H1 (cell line): ENCODE data around the gene PPP1R27. TPM values are rescaled to one million over a fixed set of nuclear protein-coding genes. Genes with fewer than 3 reads are reported as not detected.

Source experiments
- CTCF ChIA-PET: fragments of 300-600 bp; sonication (Branson Sonifier 250); formaldehyde crosslinking; loops from one replicate; lab custom pipeline; 2021; ENCODE audit not compliant: partially characterized antibody; lab: Charles Lee
- POLR2A ChIA-PET: fragments of 300-600 bp; sonication (Branson Sonifier 250); formaldehyde crosslinking; loops from one replicate; lab custom pipeline; 2021; ENCODE audit warnings: inconsistent platforms; ENCODE audit not compliant: partially characterized antibody; lab: Charles Lee
- DNase-seq, 2 experiments: peaks; one replicate each; pipeline versions ENCODE4 v3.0.0 to v3.0.0-alpha.2; 2010 to 2022; ENCODE audit warnings: low spot score in 2 of 2, low read depth in 1 of 2, mixed read lengths in 1 of 2
- FAIRE-seq: peaks from 2 replicates; lab custom pipeline; 2011; peaks lifted over from hg19 to GRCh38; lab: Jason Lieb, UNC
- H2AFZ ChIP-seq: 2 replicates; pipeline ENCODE4 v1.8.1; 2012; ENCODE audit warnings: low read length, inconsistent platforms
- H2AK5ac ChIP-seq: 2 replicates; pipeline ENCODE4 v1.6.1; 2013; ENCODE audit warnings: low read depth, low read length
- H2BK120ac ChIP-seq: replicated peaks from 2 replicates; pipeline ENCODE3; 2013; ENCODE audit warnings: low read depth, low read length, inconsistent platforms
- H2BK12ac ChIP-seq: 2 replicates; pipeline ENCODE4 v1.6.1; 2013; ENCODE audit warnings: low read depth, low read length
- H2BK15ac ChIP-seq: 2 replicates; pipeline ENCODE4 v1.6.1; 2013; ENCODE audit warnings: low read length
- H2BK20ac ChIP-seq: 2 replicates; pipeline ENCODE4 v1.6.1; 2013; ENCODE audit warnings: low read length
- H2BK5ac ChIP-seq: 2 replicates; pipeline ENCODE4 v1.6.1; 2013; ENCODE audit warnings: low read depth, low read length
- H3K14ac ChIP-seq: 2 replicates; pipeline ENCODE4 v1.6.1; 2013; ENCODE audit warnings: inconsistent platforms; ENCODE audit not compliant: insufficient read length
- H3K18ac ChIP-seq: 2 replicates; pipeline ENCODE4 v1.6.1; 2013; ENCODE audit warnings: low read length; ENCODE audit errors: extremely low read depth
- H3K23ac ChIP-seq: 2 replicates; pipeline ENCODE4 v1.6.1; 2013; ENCODE audit warnings: inconsistent platforms; ENCODE audit not compliant: insufficient read length
- H3K23me2 ChIP-seq: 2 replicates; pipeline ENCODE4 v1.6.1; 2013; ENCODE audit warnings: low read depth, low read length
- H3K27ac ChIP-seq: 2 replicates; pipeline ENCODE4 v1.6.1; 2011; ENCODE audit warnings: low read depth, low read length, inconsistent platforms
- H3K27me3 ChIP-seq, 4 experiments: replicated peaks in 1 of 4; 1 replicate in 1 of 4; 2 replicates in 3 of 4; pipeline versions ENCODE4 v1.6.1 to v1.8.1; 2011 to 2013; ENCODE audit warnings: low read length in 3 of 4, mild to moderate bottlenecking in 3 of 4, inconsistent platforms in 2 of 4, mixed read lengths in 2 of 4, moderate library complexity in 1 of 4; ENCODE audit not compliant: control insufficient read depth in 3 of 4, insufficient read depth in 3 of 4; ENCODE audit errors: extremely low read depth in 1 of 4
- H3K36me3 ChIP-seq, 4 experiments: 2 replicates each; pipeline versions ENCODE4 v1.6.1 to v1.8.1; 2011 to 2013; ENCODE audit warnings: mild to moderate bottlenecking in 4 of 4, low read length in 3 of 4, moderate library complexity in 2 of 4, control low read depth in 1 of 4, inconsistent platforms in 1 of 4; ENCODE audit not compliant: insufficient read depth in 4 of 4, control insufficient read depth in 2 of 4
- H3K4ac ChIP-seq: replicated peaks from 2 replicates; pipeline ENCODE3; 2013; ENCODE audit warnings: low read length, low read depth, mixed read lengths, inconsistent platforms; ENCODE audit not compliant: insufficient read length
- H3K4me1 ChIP-seq, 4 experiments: replicated peaks in 1 of 4; 1 replicate in 1 of 4; 2 replicates in 3 of 4; pipeline versions ENCODE4 v1.6.1 to v1.8.1; 2011 to 2013; ENCODE audit warnings: low read length in 3 of 4, inconsistent platforms in 2 of 4, mixed read lengths in 1 of 4; ENCODE audit not compliant: insufficient read depth in 4 of 4, control insufficient read depth in 3 of 4
- H3K4me2 ChIP-seq, 2 experiments: 2 replicates each; pipeline versions ENCODE4 v1.6.1 to v1.8.1; 2011 to 2013; ENCODE audit warnings: low read depth in 2 of 2, low read length in 2 of 2, control low read depth in 1 of 2, inconsistent platforms in 1 of 2, mild to moderate bottlenecking in 1 of 2; ENCODE audit not compliant: insufficient read depth in 1 of 2
- H3K4me3 ChIP-seq, 4 experiments: fragments of 200-600, 300-600 bp in 1 of 4; sonication (generic), shearing (Covaris generic), sonication (Bioruptor Twin) in 1 of 4; 2 replicates each; pipeline versions ENCODE4 v1.5.1 to v1.8.1; 2011 to 2016; ENCODE audit warnings: low read length in 4 of 4, low read depth in 3 of 4, control low read depth in 2 of 4, inconsistent platforms in 2 of 4, mild to moderate bottlenecking in 2 of 4, mixed read lengths in 1 of 4, moderate library complexity in 1 of 4; ENCODE audit not compliant: insufficient read depth in 2 of 4; ENCODE audit errors: extremely low read depth in 1 of 4
- H3K56ac ChIP-seq: replicated peaks from 2 replicates; pipeline ENCODE3; 2013; ENCODE audit warnings: low read depth, mild to moderate bottlenecking, mixed read lengths, low read length, inconsistent platforms; ENCODE audit not compliant: insufficient read length
- H3K79me1 ChIP-seq: 2 replicates; pipeline ENCODE4 v1.6.1; 2013; ENCODE audit warnings: low read depth, low read length, control low read depth
- H3K79me2 ChIP-seq, 2 experiments: 2 replicates each; pipeline versions ENCODE4 v1.6.1 to v1.8.1; 2012 to 2013; ENCODE audit warnings: low read length in 2 of 2, mild to moderate bottlenecking in 2 of 2, inconsistent platforms in 1 of 2; ENCODE audit not compliant: insufficient read depth in 2 of 2, control insufficient read depth in 1 of 2
- H3K9ac ChIP-seq, 4 experiments: replicated peaks in 1 of 4; 1 replicate in 1 of 4; 2 replicates in 3 of 4; pipeline versions ENCODE4 v1.6.1 to v1.8.1; 2011 to 2013; ENCODE audit warnings: low read depth in 3 of 4, low read length in 3 of 4, control low read depth in 2 of 4, mild to moderate bottlenecking in 2 of 4, moderate library complexity in 2 of 4, inconsistent platforms in 1 of 4; ENCODE audit errors: extremely low read depth in 1 of 4
- H3K9me3 ChIP-seq, 2 experiments: 2 replicates each; pipeline versions ENCODE4 v1.6.1 to v1.8.1; 2012 to 2013; ENCODE audit warnings: mild to moderate bottlenecking in 2 of 2, moderate library complexity in 2 of 2, control low read depth in 1 of 2, inconsistent platforms in 1 of 2, low read depth in 1 of 2, low read length in 1 of 2, mixed read lengths in 1 of 2; ENCODE audit not compliant: insufficient read depth in 2 of 2
- H4K20me1 ChIP-seq, 2 experiments: replicated peaks in 1 of 2; 2 replicates each; pipeline versions ENCODE3 to v1.8.1; 2011 to 2013; ENCODE audit warnings: inconsistent platforms in 2 of 2, low read length in 2 of 2, mild to moderate bottlenecking in 1 of 2; ENCODE audit not compliant: insufficient read depth in 2 of 2, control insufficient read depth in 1 of 2
- H4K5ac ChIP-seq: 2 replicates; pipeline ENCODE4 v1.6.1; 2013; ENCODE audit warnings: low read length, low read depth, mixed read lengths, inconsistent platforms; ENCODE audit not compliant: insufficient read length
- H4K8ac ChIP-seq: 2 replicates; pipeline ENCODE4 v1.8.0; 2013; ENCODE audit warnings: mild to moderate bottlenecking, moderate library complexity, low read length, inconsistent platforms; ENCODE audit not compliant: insufficient read depth; ENCODE audit errors: extremely low read depth
- H4K91ac ChIP-seq: replicated peaks from 2 replicates; pipeline ENCODE3; 2013; ENCODE audit warnings: low read length, mixed read lengths, inconsistent platforms; ENCODE audit not compliant: insufficient read length
- BCL11A ChIP-seq, 2 experiments: IDR thresholded peaks; one replicate each; pipeline ENCODE4 v1.6.1; 2011; ENCODE audit warnings: low read depth in 2 of 2, low read length in 2 of 2, mild to moderate bottlenecking in 2 of 2
- CBX5 ChIP-seq: fragments of 300-800, 300-1000 bp; sonication (generic); IDR thresholded peaks from 2 replicates; pipeline ENCODE4 v1.7.1; 2016; ENCODE audit warnings: antibody characterized with exemption, low read length, low read depth
- EZH2 ChIP-seq: fragments of 200-600 bp; sonication (generic); IDR thresholded peaks from 2 replicates; pipeline ENCODE4 v1.7.1; 2012; ENCODE audit warnings: low read depth, mild to moderate bottlenecking, moderate library complexity, low read length, inconsistent platforms; ENCODE audit not compliant: severe bottlenecking
- GTF2F1 ChIP-seq: IDR thresholded peaks from 2 replicates; pipeline ENCODE4 v1.6.1; 2012; ENCODE audit warnings: low read depth, low read length, improper control_type of control experiment, borderline replicate concordance
- HDAC2 ChIP-seq, 2 experiments: fragments of 300-600 bp in 1 of 2; sonication (generic) in 1 of 2; IDR thresholded peaks; 2 replicates each; pipeline ENCODE4 v1.6.1; 2011 to 2012; ENCODE audit warnings: low read depth in 2 of 2, low read length in 2 of 2, mild to moderate bottlenecking in 2 of 2, moderate library complexity in 2 of 2, borderline replicate concordance in 1 of 2, inconsistent platforms in 1 of 2
- JUND ChIP-seq: IDR thresholded peaks from 2 replicates; pipeline ENCODE4 v1.6.1; 2011; ENCODE audit warnings: mild to moderate bottlenecking, improper control_type of control experiment, low read length
- MAFK ChIP-seq: IDR thresholded peaks from 2 replicates; pipeline ENCODE4 v1.6.1; 2012; ENCODE audit warnings: low read depth, mild to moderate bottlenecking, improper control_type of control experiment, low read length
- RXRA ChIP-seq: IDR thresholded peaks from 2 replicates; pipeline ENCODE4 v1.6.1; 2011; ENCODE audit warnings: low read depth, mild to moderate bottlenecking, low read length, moderate library complexity; ENCODE audit not compliant: insufficient read depth
- TBP ChIP-seq: IDR thresholded peaks from 2 replicates; pipeline ENCODE4 v1.6.1; 2011; ENCODE audit warnings: low read depth, low read length, improper control_type of control experiment
- WGBS, 2 experiments: shearing (Covaris generic) in 1 of 2; methylation state at CpG; one replicate each; pipeline versions ENCODE4 v1.1.6 to v1.1.7; 2013 to 2015; ENCODE audit warnings: low lambda C conversion rate in 2 of 2, mixed read lengths in 2 of 2, inconsistent platforms in 1 of 2, low coverage in 1 of 2, missing lambda C conversion rate in 1 of 2; ENCODE audit not compliant: insufficient replicate concordance in 2 of 2, insufficient coverage in 1 of 2, insufficient read length in 1 of 2; ENCODE audit errors: extremely low coverage in 1 of 2, missing lambda C conversion rate in 1 of 2; 5-methylcytosine and 5-hydroxymethylcytosine counted together
- polyA plus RNA-seq, 7 experiments: library from polyadenylated mRNA; depleted of rRNA in 3 of 7; stranded (reverse) in 5 of 7; unstranded in 2 of 7; fragments of >200 nt in 5 of 7; fragments of 200-250 nt in 2 of 7; gene quantifications; 1 replicate in 5 of 7; 2 replicates in 1 of 7; 4 replicates in 1 of 7; pipeline versions ENCODE4 v1.2.1 to v1.2.3, GENCODE V29; 2011 to 2013; ENCODE audit warnings: missing spikeins in 2 of 7, mixed read lengths in 2 of 7
- total RNA-seq: library from RNA; stranded (reverse); fragmentation: NEBNext Ultra II Directional; extraction: Animal tissue kit (Norgen Biotek cat#: 25700); gene quantifications from 2 replicates; pipeline ENCODE4 v1.2.1, GENCODE V29; 2021
- TF ChIP-seq, protein P1 (sequence below): IDR thresholded peaks from 2 replicates; pipeline ENCODE4 v1.6.1; 2012; ENCODE audit warnings: inconsistent platforms
- TF ChIP-seq, protein P2 (sequence below): IDR thresholded peaks from 2 replicates; pipeline ENCODE4 v1.6.1; 2012; ENCODE audit warnings: low read length, inconsistent platforms

Gene PPP1R27
- total and polyA plus RNA-seq, 2 of the 8 experiments (the other 6 are each of a cell fraction or from before 2014, with no cell fraction given), result 0.27 TPM; not detected in 1

DNA sequence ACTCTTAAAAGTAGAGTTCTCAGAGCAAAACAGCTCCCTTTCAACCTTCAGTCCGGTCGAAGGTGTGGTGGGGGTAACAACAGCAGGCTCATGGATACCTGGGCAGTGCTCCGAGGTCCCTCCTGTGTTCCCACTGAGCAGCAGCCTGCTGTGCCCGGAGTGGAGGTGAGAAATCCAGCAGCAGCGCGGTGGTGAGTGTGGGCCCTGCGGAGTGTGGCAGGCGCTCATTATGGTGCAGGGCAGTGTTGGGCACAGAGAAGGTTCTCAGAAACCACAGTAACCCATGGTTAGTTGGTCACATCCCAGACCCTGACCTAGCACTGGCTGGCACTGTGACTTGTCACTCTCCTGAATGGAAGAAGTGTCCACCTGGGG is 30.5 kb upstream of the PPP1R27 start:
- peaks cover 2 to 29% (median 9%) of the 10 kb centered on the region in 4 experiments; a peak in 4 of 8 replicates for H3K36me3 ChIP-seq
- no peak overlapping the region for H3K4me3 ChIP-seq
- H2BK15ac ChIP-seq, result no peak overlapping the region
- H3K9ac ChIP-seq, result no peak overlapping the region
- ChIA-PET POLR2A (interaction anchor here (0.9 to 6.6 kb wide), 14 partner anchors 8 to 239 kb away, joined by 3 to 36 read pairs (median 4); partner anchors contain the start of gene MCRIP1), CTCF (interaction anchor here (0.6 to 1.2 kb wide), 4 partner anchors 60 to 158 kb away, joined by 3 read pairs; no protein-coding TSS in a partner anchor)
- H3K56ac ChIP-seq, result no peak overlapping the region
- no peak overlapping the region for H2AFZ ChIP-seq
- H3K23ac ChIP-seq, result no peak overlapping the region
- no peak overlapping the region for H2BK12ac ChIP-seq
- H4K8ac ChIP-seq, result no peak overlapping the region
- H2BK20ac ChIP-seq, result no peak overlapping the region
- 95% methylated on average over 8 of the region's 8 CpGs; no CpG with 5 or more reads in 1 of the 2 experiments for WGBS, 2 experiments
- no peak overlapping the region for H2BK120ac ChIP-seq
- H3K14ac ChIP-seq, result no peak overlapping the region
- H3K23me2 ChIP-seq, result peaks cover 5% of the 10 kb centered on the region; the same call in 1 of the 2 replicates
- H3K18ac ChIP-seq, result no peak overlapping the region
- no peak overlapping the region for H2AK5ac ChIP-seq
- no peak for DNase-seq
- peaks cover 0 to 28% (median 21%) of the 10 kb centered on the region in 4 experiments; a peak in 5 of 7 replicates for H3K4me1 ChIP-seq
- no peaks in the 10 kb centered on the region for H3K9me3 ChIP-seq
- no peak for TF ChIP-seq JUND
- TF ChIP-seq GTF2F1, result no peak
- TF ChIP-seq TBP, result no peak
- TF ChIP-seq, protein P1, sequence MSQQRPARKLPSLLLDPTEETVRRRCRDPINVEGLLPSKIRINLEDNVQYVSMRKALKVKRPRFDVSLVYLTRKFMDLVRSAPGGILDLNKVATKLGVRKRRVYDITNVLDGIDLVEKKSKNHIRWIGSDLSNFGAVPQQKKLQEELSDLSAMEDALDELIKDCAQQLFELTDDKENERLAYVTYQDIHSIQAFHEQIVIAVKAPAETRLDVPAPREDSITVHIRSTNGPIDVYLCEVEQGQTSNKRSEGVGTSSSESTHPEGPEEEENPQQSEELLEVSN, result no peak
- no peak for TF ChIP-seq HDAC2 (IDR thresholded peaks at IDR 0.05; ENCODE audit: borderline replicate concordance in 1 of 2, low read depth in 2 of 2, low read length in 2 of 2)
- TF ChIP-seq BCL11A (IDR thresholded peaks at IDR 0.05; ENCODE audit: low read depth in 2 of 2, low read length in 2 of 2), result no peak
- TF ChIP-seq, protein P2, sequence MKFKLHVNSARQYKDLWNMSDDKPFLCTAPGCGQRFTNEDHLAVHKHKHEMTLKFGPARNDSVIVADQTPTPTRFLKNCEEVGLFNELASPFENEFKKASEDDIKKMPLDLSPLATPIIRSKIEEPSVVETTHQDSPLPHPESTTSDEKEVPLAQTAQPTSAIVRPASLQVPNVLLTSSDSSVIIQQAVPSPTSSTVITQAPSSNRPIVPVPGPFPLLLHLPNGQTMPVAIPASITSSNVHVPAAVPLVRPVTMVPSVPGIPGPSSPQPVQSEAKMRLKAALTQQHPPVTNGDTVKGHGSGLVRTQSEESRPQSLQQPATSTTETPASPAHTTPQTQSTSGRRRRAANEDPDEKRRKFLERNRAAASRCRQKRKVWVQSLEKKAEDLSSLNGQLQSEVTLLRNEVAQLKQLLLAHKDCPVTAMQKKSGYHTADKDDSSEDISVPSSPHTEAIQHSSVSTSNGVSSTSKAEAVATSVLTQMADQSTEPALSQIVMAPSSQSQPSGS, result no peak
- no peak for TF ChIP-seq CBX5
- no peak for TF ChIP-seq RXRA
- no peak for TF ChIP-seq EZH2
- no peak for TF ChIP-seq MAFK
- TF ChIP-seq, all 59 proteins: peak for 0
- H4K91ac ChIP-seq, result no peak overlapping the region
- peaks cover 11 to 46% of the 10 kb centered on the region in 2 experiments for H4K20me1 ChIP-seq
- peaks cover 0 to 31% of the 10 kb centered on the region in 2 experiments; a peak in 3 of 4 replicates for H3K79me2 ChIP-seq
- H3K4me2 ChIP-seq, result no peak overlapping the region
- H3K27ac ChIP-seq, result no peak overlapping the region
- no peak overlapping the region for H4K5ac ChIP-seq
- peaks cover 3% of the 10 kb centered on the region for H3K79me1 ChIP-seq
- no peak for FAIRE-seq
- no peaks in the 10 kb centered on the region for H3K27me3 ChIP-seq
- H2BK5ac ChIP-seq, result no peak overlapping the region
- H3K4ac ChIP-seq, result no peak overlapping the region
